NCI-H524 treated with DMSO at 0.1 percent for 48 hours (cell line): ENCODE measurements around the gene TP53AIP1.

Experiments used
- DNase-seq: peaks from one replicate; lab custom pipeline; 2025; lab: John Stamatoyannopoulos, UW

TP53AIP1 gene

DNA sequence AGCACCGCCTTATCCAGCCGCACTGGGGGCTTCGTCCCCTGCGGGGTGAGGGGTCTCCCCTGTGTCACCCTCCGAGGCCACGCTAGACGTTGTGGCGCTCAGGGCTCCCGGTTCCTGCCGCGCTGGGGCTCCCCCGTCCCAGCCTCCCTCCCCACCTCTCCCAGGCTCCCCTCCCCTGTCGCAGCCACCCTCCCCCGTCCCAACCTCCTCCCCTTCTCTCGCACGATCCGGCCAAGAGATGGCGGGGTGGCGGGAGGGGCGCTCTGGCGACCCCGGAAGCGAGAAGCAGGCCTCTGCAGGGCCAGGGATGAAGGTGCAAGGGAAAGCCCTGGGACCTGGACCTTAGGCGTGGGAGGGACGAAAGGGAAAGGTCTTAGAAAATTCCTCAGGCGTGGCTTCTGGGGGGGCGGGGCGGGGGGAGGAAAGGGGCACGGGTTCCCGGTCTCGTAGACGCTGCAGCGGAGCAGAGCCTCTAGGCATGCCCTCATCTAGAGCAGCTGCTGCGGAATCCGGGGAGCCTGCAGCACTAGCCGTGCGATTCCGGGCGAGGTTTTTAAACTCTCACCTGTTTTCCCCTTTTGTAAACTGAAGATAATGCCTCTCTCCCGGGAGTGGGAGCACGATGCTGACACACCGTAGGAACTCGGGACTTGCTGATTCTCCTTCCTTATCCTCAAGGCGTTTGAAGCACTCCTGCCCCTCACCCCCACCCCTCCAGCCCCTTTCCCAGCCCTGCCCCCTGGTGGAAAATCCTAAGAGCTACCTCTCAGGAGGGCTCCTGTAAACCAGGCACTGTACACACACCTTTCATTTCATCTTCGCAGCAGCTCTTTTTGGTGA is 37.1 kb downstream of the TP53AIP1 start:
- no peak for DNase-seq

DNA sequence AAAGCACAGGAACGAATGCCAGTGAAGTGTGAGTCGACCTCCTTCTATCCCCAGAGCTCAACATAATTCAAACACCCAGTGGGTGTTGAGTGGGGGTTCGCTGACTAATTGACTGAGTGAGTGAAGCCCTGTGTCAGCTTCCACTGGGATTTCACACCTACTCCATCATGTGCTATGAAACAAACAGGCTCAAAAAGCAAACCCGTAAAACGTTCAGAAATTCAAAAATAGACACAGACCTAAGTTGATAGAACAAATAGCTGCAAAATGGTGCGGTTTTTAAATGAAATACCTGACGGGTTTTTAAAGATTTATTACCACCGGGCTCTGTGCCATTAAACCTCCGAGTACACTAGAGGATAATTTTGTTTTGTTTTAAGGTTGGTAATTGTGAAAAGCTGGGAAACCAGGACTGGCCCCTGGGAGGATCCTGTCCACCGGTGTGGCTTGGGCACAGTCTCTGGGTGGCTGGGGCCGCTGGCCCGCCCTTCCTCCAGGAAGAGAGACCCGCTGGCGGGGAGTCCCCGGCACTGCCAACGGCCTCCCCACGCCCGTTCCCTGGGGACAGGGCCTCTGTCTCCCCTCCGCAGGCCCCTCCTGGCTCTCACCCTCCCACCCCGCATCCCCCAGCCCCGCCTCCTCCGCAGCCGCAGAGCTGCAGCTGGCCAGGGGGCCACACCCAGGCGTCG is 37.9 kb downstream of the TP53AIP1 start:
- DNase-seq = no peak

DNA sequence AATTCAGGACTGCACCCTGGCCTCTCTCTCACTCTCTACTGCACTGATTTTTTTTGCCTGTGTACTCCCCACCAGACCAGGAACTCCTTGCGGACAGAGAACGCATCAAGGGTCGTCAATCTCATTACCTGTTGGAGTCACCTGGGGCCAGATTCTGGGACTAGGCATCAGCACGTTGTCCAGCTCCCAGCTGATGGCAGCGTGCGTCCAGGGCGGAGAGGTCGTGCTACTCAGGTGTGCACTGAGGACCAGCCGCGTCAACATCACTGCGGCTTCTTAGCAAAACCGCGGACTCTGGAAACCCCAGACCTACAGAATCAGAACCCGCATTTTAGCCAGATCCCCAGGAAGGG is 38.4 kb downstream of the TP53AIP1 start:
- no peak for DNase-seq

DNA sequence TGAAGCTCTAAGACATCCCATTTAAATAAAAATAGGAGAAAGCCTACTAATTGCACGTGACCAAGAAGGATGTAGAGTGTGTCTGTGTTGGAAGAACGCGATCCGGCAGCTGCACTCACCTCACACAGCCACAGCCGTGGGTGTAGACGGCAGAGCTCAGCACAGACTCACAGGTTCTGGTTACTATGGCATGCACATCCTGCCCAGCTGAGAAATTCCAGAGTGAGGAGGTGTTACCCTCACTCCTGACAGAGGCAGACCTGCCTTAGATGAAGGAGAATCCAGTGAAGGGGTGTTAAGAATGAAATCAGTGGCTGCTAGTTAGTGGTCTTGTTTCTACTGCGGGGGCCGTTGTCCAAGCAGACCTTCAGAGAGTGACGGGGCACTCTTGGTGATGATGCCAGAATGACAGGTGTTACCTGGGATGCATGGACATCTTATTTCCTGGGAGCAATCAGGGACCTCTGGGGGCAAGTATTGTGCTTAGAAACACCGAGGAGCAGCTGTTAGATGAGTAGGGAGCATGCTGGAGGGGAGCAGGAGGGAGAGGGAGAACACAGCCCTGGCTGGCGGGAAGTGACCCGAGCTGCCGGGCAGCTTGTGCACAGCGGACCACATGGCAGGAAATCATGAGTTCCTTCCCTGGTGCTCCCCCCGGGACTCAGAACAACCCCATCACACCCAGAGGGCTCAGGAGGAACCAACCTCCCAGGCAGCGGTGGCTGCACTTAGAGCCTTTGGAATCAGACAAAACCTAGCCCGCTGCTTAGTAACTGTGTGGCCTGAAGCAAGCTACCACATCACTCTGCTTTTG is 39.2 kb downstream of the TP53AIP1 start:
- DNase-seq = no peak

DNA sequence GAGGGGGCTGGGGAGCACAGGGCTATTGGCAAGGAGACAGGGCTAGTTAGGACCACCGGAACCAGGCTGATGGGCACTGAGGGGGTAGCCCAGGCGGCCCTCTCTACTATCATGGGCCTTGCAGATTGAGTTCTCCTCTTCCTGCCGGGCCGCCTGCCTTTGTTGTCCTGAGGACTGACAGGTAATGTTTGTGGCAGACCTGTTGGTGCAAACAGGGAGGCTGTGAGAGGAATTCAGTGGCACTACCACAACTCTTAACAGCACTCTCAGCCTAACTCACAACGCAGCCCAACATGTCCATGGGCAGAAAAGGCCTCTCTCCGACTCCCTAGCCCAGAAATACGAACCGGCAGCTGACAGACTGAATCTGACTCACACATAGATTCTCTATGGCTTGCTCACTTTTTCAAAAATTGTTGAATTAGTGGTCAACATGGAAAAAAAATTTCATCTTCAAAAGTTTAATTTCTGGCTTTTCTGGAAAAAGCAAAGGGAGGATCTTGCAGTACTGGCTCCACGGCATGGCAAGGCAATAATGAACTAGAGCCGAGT is 40.1 kb downstream of the TP53AIP1 start:
- no peak for DNase-seq

DNA sequence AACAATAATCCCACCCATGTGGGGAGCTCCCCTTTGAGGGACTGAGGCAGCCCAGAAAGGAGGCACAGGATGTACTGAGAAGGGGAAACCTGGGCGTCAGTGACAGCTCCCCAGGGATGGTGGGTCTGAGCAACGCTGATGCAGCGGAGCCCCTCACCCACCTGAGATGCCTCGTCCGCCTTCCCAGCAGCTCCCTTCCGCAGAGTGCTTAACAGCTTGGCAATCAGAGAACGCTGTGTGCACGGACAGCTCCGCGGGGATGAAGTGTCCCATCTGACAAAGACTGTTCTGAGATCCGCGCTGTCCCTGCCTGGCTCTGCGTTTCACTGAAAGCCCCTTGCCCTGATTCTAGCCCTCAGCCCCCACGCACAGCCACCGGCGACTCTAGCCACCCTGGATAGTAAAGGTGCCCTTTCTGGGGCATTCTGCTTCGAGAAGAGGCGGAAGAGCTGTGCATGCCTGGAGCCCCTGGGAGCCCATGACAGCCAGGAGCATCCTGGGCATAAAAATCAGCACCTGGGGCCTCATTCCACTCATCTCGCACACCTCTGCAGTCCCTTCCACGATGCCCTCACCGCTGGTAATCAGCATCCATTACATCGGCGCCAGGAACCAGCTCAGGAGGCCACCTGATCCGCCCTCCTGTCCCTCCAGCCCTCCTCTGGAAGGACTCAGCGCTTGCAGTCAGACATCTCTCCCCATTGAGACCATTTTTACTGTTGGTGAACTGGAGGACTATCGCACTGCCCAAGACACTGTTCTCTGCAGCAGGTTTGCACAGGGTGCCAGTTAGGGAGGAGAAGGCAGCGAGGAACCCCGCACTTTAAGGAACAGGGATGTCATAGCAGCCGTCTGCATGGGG is 40.8 kb downstream of the TP53AIP1 start:
- DNase-seq = no peak

DNA sequence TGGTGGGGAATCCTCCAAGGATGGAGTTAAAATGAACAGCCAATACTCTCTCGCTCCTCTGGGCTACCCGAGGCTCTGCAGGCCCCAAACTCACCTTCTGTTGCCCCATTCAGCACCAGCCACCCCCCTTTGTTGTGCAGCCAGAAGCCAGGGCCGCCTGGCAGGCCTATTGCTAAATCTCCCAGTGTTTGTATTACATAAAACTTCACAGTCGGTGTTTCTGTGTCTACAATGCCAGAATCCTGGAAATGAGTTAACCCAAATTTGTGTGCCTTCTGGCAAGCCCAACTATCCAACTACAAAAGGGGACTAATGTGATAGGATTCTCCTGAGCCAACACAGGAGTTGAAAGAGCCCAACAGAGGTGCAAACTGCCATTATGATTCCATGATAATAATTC is 42.2 kb downstream of the TP53AIP1 start:
- no peak for DNase-seq

DNA sequence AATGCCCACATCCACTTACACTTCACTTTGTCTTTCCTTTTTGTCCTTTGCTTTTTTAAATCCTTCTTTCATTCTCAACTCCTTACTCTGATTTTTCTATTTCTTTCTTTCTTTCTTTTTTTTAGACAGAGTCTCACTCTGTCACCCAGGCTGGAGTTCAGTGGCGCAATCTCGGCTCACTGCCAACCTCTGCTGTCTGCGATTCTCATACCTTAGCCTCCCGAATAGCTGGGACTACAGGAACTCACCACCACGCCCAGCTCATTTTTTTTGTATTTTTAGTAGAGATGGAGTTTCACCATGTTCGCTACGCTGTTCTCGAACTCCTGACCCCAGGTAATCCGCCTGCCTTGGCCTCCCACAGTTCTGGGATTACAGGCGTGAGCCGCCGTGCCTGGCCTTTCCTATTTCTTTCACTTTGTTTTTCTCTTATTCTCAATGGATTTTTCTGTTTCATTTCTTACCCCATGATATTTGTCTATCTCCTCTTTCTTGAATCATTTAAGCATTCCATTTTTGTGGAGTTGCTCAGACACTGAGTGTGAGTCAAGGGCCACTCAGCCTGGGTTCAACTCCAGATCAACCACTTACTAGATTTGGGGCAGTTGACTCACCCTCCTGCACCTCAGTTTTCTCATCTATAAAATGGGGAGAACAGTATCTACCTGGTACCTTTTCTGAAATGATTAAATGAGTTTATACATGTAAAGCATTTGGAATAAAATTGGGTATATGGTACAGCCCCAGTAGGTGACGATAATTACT is 43.9 kb downstream of the TP53AIP1 start:
- no peak for DNase-seq

DNA sequence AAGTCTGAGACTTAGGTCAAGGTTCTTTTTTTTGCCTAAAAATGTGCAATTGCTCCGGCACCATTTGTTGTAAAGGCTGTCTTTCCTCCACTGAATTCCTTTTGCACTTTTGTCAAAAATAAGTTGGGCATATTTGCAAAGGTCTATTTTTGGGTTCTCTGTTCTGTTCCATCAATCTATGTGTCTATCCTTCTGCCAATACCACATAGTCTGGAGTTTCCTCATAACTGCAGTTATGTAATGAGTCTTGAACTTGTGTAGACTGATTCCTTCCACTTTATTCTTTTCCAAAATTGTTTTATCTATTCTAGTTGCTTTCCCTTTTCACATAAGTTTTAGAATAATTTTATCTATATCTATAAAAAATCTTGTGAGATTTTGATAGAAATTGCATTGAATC is 44.8 kb downstream of the TP53AIP1 start:
- no peak for DNase-seq

DNA sequence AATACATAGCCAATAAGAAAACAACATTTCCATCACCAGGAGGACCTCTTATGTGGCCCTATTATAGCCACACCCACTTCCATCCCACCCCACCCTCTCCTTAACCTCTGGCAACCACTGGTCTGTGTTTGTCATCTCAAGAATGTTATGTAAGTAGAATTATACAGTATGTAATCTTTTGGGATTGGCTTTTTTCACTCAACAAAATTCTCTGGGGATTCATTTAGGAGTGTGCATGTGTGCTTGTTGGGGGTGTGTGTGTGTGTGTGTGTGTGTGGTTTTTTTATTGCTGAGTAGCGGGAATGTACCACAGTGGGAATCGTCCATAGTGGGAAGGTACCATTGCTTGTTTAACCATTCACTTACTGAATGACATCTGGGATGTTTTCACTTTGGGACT is 46.3 kb downstream of the TP53AIP1 start:
- DNase-seq = no peak

DNA sequence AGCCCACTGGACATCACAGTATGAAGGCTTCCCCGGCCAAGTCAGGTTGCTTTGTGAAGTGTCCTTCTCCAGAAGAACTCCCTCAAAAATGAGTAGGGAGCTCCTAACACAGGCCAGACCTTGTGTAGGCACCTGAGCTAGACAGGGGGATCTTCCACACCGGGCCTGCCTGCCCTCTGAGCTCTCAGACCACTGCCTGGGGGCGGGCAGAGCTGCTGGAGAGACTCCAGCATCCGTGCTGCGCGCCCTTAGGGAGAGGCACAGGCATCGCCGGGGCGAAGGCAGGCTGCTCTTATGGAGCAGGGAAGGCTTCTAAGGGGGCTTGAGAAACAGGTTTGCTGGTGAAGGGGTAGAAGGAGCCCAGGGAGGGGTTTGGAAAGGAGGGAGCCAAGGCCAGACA is 47.1 kb downstream of the TP53AIP1 start:
- DNase-seq = no peak

DNA sequence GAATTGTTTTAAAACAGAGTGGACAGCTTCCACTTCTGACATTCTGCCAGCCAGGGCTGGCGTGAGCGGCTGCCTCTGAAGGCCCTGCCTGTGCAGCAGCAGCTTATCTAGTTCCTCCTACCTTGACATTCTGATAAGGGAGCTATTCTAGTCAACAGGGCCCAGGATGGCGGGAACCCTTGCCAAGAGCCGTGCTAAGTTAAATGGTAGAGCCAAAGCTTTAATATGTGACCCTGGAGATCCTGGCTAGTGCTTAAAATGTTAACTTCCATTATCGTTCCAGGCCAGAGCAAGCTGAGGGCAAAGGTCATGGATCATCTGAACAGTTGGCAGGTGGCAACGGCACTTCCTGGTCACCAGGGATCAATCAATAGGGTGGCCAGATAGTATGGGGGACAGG is 48.0 kb downstream of the TP53AIP1 start:
- no peak for DNase-seq

DNA sequence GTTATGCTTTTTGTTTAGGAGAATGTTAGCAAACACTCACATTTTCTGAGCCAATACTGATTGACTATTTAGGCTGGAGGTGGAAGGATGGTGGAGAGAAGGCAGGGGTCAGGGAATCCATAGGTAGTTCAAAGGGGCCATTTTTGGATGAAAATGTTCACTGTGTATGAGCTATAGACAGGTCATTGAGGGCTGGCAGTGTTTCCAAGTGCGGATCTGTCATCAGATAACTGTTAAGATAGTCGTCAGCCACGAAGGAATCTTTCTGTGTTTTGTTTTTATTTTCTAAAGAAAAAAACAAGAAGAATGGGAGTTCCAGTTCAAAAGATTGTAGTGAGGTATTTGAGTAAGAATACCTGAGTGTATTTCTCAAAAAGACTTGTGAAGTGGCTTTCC is 48.4 kb downstream of the TP53AIP1 start:
- DNase-seq = no peak

DNA sequence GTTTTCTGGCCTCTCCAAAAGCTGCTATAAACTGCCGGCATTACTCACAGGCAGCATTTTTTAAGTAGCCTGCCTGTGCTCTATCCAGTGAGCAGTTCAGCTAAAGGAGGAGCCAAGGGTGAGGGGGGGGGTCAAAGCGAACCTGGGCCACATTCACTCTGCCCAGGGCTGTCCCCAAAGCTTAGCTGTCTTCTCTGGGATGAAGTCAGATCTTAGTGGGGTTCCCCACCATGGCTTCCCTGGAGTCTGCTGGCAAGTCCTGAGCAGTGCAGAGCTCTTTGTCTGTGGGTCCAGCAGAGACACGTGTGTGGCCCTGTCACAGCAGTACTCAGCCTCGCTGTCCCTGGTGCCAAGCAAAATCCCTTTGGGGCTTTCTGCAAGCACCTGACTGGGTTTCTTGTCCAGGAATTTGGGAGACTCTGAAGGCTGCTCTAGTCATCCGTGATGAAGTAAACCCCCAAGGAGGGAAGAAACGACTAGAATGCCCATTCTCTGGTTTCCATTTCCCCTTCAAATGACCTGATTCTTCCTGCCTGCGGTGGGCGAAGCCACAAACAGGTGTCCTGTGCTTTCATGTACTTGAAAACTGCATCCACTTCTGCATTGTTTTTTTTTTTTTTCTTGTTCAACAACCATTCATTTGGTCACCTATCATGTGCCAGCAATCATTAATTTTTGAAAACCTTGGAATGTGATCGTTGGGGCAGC is 48.9 kb downstream of the TP53AIP1 start:
- no peak for DNase-seq

DNA sequence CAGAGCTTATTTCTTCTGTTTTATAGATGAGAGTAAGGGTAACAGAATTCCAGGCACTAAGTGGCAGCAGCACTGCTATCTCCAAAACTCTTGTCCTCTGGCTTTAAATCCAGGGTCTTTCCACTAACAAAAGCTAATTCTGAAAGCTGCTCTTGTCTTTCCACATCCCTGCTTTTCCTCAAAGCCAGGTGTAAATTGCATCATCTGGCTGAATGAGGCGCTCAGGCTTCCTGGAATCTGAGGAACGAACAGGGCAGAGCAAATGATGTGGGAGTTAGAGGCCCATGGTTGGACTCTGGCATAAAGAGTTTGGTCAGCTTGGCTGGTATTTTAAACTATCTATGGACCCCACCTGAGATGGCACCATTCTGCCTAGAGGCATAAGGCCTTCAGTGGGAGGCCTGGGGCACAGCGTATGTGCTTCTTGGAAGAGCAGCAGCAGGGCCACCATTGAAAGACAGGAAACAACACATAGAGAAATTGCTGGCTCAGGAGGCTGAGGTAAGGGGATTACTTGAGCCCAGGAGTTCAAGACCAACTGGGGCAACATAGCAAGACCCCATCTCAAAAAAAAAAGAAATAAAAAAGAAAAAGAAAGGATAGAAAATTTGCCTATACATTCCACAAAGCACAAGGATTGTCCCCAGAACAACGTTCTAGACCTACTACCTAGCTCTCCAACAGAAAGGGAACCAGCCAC is 49.7 kb downstream of the TP53AIP1 start:
- no peak for DNase-seq

DNA sequence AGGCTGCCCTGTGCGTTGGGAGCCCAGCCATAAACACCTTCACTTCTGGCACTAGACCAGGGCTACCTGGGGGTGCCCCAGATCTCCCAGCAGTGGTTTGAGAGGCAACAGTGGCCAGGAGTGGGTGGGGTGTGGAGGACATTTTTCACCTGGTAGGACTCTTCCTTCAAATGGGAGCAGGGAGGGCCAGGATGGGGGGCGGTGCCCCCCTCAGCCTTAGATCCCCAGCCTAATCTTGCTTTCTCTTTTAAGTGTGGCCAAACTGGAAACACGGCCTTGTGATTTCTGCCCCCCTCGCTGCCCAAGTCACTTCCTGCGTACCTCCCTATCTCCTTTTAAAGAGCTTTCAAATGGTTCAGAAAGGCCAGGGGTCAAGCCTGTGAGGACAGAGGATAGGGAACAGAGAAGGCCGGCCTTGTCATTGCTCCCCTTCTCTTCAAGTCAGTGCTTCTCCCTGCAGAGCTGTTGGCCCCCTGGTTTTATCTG is 50.7 kb downstream of the TP53AIP1 start:
- DNase-seq = no peak

DNA sequence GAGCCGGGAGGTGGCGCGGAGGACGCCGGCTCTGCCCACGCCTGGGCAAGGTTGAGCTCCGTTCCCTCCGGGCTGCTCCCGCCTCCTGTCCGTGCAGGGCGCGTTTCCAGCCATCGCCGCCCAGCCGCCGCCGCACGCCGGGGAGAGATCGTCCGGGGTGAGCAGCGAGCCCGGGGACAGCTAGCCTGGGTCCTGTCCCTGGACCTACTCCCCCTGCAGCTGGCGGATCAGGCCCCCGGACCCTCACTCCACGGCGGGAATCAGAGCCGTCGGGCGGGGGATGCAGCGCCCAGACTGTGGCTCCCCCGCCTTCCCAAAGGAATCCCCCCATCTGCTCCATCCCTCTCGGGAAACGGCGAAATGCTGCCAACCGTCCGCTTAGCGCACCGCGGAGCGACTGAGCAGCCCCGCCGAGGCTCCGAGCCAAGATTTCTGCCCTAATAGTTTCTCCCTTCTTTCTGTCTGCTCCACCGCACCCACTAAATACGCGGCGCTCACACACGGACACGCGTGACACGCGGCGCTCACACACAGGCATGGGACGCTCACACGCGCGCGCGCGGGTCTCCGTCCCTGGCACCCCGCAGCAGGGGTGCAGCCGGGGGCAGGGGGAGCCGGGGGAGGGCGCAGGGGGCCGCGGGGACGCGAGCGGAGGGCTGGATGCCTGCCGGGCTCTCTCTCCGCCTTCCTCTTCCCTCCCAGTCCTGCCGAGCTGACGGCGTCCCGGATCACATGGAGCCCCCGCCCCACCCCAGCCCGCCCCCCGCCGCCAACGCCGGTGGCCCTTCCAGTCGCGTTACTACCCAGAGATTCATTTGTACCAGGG is 51.9 kb downstream of the TP53AIP1 start, which contains the start of gene KCNJ5:
KCNJ5 (plus strand) TSS at position 814 of the 826 bp plus-strand sequence. CDS start 19,918 bp downstream, outside the sequence.
- DNase-seq = no peak

DNA sequence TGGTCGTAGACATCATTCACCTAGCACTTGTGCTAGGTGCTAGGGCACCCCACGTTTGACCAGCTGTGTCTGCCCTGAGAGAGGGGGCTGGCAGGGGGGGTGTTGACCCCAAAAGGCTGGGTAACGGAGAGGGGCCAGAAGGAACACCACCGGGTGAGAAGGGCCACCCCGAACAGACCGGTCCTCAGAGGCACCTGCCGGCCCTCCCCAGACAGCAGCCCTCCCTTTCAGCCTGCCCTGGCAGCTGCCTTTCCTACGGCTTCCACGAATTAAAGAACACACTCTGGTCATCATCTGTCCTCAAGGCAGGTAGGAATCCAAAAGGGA is 52.5 kb downstream of the TP53AIP1 start:
- no peak for DNase-seq
